ENCODE data around the gene MAPRE3.

MAPRE3 gene

DNA sequence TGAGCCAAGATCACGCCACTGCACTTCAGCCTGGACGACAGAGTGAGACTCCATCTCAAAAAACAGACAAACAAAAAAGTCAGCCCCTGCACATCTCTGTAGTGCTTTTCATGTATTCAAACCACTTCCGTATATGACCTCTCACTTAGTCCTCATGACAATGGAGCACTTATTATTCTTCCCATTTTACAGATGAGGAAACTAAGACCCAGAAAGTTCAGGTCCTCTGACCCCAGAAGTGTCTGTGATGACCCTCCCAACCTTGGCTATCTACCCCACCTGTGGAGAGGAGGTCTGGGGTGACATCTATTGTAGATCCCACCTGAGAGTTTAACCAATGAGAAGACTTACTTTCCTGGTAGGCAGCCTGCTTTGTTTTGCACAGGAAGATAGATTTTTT, 21.6 kb upstream of the MAPRE3 start:
- no peaks in the 10 kb centered on the region for H3K9me3 ChIP-seq (ENCODE audit: control insufficient read depth in 2 of 2, low read length in 2 of 2)
- H3K27ac ChIP-seq (ENCODE audit: low read depth in 2 of 2, low read length in 2 of 2): no peak overlapping the region
- no peak overlapping the region for H3K4me3 ChIP-seq (ENCODE audit: low read length in 2 of 2)
- no peaks in the 10 kb centered on the region for H3K36me3 ChIP-seq (ENCODE audit: control insufficient read depth in 2 of 2, insufficient read depth in 2 of 2, low read length in 2 of 2)
- H3K27me3 ChIP-seq (ENCODE audit: control insufficient read depth in 2 of 2, insufficient read depth in 2 of 2, low read length in 2 of 2): peaks cover 0 to 4% of the 10 kb centered on the region in 2 donors
- H3K9ac ChIP-seq (ENCODE audit: low read depth in 1 of 2, low read length in 2 of 2): no peak overlapping the region
- no peaks in the 10 kb centered on the region for H3K4me1 ChIP-seq (ENCODE audit: control insufficient read depth in 2 of 2, insufficient read depth in 2 of 2, low read length in 2 of 2)

DNA sequence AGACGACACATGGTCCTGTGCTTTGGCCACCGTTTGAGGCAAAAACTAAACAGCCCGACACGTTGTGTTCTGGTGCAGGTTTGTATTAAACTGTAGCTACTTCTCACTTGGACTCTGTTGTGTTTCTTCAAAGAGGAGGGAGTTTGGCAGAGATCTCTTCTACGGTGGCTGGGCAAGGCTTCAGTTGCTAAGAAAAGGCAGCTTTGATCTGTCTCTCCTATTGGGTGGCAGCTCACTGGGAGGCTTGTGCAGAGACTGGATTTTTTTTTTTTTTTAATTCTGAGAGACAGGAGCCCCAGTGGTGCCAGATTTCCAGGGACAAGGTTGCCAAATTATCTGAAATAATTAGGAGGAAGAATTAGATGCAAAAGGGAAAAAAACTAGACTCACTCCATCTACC, 20.2 kb upstream of the MAPRE3 start:
- peaks cover 6 to 8% of the 10 kb centered on the region in 2 donors for H3K27me3 ChIP-seq (ENCODE audit: control insufficient read depth in 2 of 2, insufficient read depth in 2 of 2, low read length in 2 of 2)

DNA sequence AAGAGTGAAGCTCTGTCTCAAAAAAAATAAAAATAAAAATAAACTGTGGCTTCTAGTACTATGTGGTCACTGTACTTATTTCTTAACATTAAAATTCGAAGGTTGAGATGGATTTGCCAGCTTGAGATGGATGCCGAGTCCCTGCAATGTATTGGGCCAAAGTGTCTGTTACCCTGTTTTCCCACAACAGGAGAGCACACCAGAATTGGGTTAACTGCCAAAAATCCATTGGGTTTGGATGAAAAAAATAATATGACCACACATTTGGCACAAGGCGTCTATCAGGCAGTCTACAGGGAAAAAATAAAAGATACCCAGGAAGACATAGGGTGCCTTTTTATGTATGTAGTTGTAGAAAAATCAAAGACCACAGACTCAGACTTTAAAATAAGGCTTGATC, 19.2 kb upstream of the MAPRE3 start:
- Histone ChIP-seq H3K4me3 (ENCODE audit: low read length in 2 of 2) (no peak overlapping the region), H3K27me3 (ENCODE audit: control insufficient read depth in 2 of 2, insufficient read depth in 2 of 2, low read length in 2 of 2) (peaks cover 6 to 8% of the 10 kb centered on the region in 2 donors)

More for the DNA sequence above, 20.2 kb upstream of the MAPRE3 start:
- Histone ChIP-seq H3K9ac (ENCODE audit: low read depth in 1 of 2, low read length in 2 of 2) (no peak overlapping the region), H3K27ac (ENCODE audit: low read depth in 2 of 2, low read length in 2 of 2) (no peak overlapping the region), H3K4me1 (ENCODE audit: control insufficient read depth in 2 of 2, insufficient read depth in 2 of 2, low read length in 2 of 2) (no peaks in the 10 kb centered on the region), H3K9me3 (ENCODE audit: control insufficient read depth in 2 of 2, low read length in 2 of 2) (no peaks in the 10 kb centered on the region), H3K36me3 (ENCODE audit: control insufficient read depth in 2 of 2, insufficient read depth in 2 of 2, low read length in 2 of 2) (no peaks in the 10 kb centered on the region), H3K4me3 (ENCODE audit: low read length in 2 of 2) (no peak overlapping the region)

DNA sequence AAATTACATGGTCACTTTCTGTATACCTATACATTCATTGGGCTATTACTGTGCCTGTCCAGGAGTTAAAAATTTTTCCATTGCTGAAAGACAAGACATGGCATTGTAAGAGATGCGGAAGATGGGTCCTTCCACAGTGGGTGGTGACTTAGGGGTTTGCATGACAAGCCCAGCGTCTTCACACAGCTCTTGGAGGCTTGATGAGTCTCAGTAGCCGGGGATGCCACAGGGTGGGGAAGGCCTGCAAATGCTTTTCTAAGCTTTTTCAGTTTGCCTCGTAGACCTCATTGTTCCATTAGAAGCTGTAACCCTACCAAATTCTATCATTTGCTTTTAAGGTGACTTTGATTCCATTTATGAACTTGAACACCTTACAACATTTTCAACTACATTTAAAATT, 18.1 kb upstream of the MAPRE3 start:
- H3K27me3 ChIP-seq (ENCODE audit: control insufficient read depth in 2 of 2, insufficient read depth in 2 of 2, low read length in 2 of 2): peaks cover 8 to 10% of the 10 kb centered on the region in 2 donors
- no peaks in the 10 kb centered on the region for H3K4me1 ChIP-seq (ENCODE audit: control insufficient read depth in 2 of 2, insufficient read depth in 2 of 2, low read length in 2 of 2)
- H3K9ac ChIP-seq (ENCODE audit: low read depth in 1 of 2, low read length in 2 of 2): no peak overlapping the region
- H3K9me3 ChIP-seq (ENCODE audit: control insufficient read depth in 2 of 2, low read length in 2 of 2): no peaks in the 10 kb centered on the region
- no peak overlapping the region for H3K27ac ChIP-seq (ENCODE audit: low read depth in 2 of 2, low read length in 2 of 2)
- H3K4me3 ChIP-seq (ENCODE audit: low read length in 2 of 2): no peak overlapping the region
- no peaks in the 10 kb centered on the region for H3K36me3 ChIP-seq (ENCODE audit: control insufficient read depth in 2 of 2, insufficient read depth in 2 of 2, low read length in 2 of 2)

More for the DNA sequence above, 19.2 kb upstream of the MAPRE3 start:
- Histone ChIP-seq H3K9ac (ENCODE audit: low read depth in 1 of 2, low read length in 2 of 2) (no peak overlapping the region), H3K4me1 (ENCODE audit: control insufficient read depth in 2 of 2, insufficient read depth in 2 of 2, low read length in 2 of 2) (no peaks in the 10 kb centered on the region), H3K36me3 (ENCODE audit: control insufficient read depth in 2 of 2, insufficient read depth in 2 of 2, low read length in 2 of 2) (no peaks in the 10 kb centered on the region), H3K9me3 (ENCODE audit: control insufficient read depth in 2 of 2, low read length in 2 of 2) (no peaks in the 10 kb centered on the region), H3K27ac (ENCODE audit: low read depth in 2 of 2, low read length in 2 of 2) (no peak overlapping the region)

DNA sequence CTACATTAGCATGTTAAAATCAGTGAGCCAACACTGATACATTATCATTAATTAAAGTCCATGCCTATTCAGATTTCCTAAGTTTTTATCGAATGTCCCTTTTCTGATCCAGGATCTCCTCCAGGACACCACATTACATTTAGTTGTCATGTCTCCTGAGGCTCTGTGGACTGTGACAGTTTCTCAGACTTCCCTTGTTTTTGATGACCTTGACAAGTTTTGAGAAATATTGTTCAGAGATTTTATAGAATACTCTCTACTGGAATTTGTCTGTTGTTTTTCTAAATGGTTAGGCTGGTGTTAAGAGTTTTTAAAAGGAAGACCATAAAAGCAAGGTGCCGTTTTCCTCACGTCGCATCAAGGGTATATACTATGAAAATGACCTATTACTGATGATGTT, 16.3 kb upstream of the MAPRE3 start:
- Histone ChIP-seq H3K4me1 (ENCODE audit: control insufficient read depth in 2 of 2, insufficient read depth in 2 of 2, low read length in 2 of 2) (no peaks in the 10 kb centered on the region), H3K27me3 (ENCODE audit: control insufficient read depth in 2 of 2, insufficient read depth in 2 of 2, low read length in 2 of 2) (peaks cover 10 to 14% of the 10 kb centered on the region in 2 donors), H3K9me3 (ENCODE audit: control insufficient read depth in 2 of 2, low read length in 2 of 2) (no peaks in the 10 kb centered on the region), H3K27ac (ENCODE audit: low read depth in 2 of 2, low read length in 2 of 2) (no peak overlapping the region), H3K36me3 (ENCODE audit: control insufficient read depth in 2 of 2, insufficient read depth in 2 of 2, low read length in 2 of 2) (no peaks in the 10 kb centered on the region), H3K9ac (ENCODE audit: low read depth in 1 of 2, low read length in 2 of 2) (no peak overlapping the region), H3K4me3 (ENCODE audit: low read length in 2 of 2) (no peak overlapping the region)

DNA sequence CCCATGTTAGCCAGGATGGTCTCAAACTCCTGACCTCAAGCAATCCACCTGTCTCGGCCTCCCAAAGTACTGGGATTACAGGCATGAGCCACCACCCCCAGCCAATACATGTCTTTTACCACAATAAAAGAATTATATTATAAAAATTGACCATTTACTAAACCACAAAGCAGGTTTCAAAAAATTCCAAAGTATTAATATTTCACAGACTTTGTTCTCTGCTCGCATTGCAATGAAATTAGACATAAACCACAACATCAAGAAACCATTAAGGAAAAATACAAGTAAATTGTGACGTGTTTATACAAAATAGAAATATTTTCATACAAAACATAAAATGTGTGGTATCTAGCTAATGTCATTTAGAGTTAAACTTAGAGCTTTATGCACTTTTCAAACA, 13.4 kb upstream of the MAPRE3 start:
- H3K4me1 ChIP-seq (ENCODE audit: control insufficient read depth in 2 of 2, insufficient read depth in 2 of 2, low read length in 2 of 2): peaks cover 0 to 3% of the 10 kb centered on the region in 2 donors
- H3K36me3 ChIP-seq (ENCODE audit: control insufficient read depth in 2 of 2, insufficient read depth in 2 of 2, low read length in 2 of 2): no peaks in the 10 kb centered on the region
- no peak overlapping the region for H3K27ac ChIP-seq (ENCODE audit: low read depth in 2 of 2, low read length in 2 of 2)
- no peaks in the 10 kb centered on the region for H3K9me3 ChIP-seq (ENCODE audit: control insufficient read depth in 2 of 2, low read length in 2 of 2)
- no peak overlapping the region for H3K9ac ChIP-seq (ENCODE audit: low read depth in 1 of 2, low read length in 2 of 2)
- H3K4me3 ChIP-seq (ENCODE audit: low read length in 2 of 2): no peak overlapping the region
- H3K27me3 ChIP-seq (ENCODE audit: control insufficient read depth in 2 of 2, insufficient read depth in 2 of 2, low read length in 2 of 2): peaks cover 11 to 17% of the 10 kb centered on the region in 2 donors

DNA sequence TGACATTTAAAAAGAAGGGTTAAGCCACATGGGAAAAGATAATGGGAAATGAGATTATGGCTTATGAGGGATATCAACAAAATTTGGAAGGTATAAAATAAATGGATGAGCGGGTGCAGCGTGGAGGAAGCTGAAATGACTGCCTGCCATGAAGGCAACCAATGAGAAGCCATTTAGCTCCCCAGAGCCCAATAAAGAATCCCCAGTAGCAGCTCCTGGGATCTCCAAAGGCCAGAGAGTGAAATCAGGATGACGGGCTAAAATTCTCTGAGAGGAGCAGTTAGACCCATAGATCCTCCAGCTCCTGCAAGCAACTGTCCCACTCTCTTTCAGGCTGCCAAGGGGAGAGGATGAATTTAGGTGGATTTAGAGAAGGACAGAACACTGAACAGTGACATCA, 12.9 kb upstream of the MAPRE3 start:
- Histone ChIP-seq H3K9me3 (ENCODE audit: control insufficient read depth in 2 of 2, low read length in 2 of 2) (no peaks in the 10 kb centered on the region), H3K4me1 (ENCODE audit: control insufficient read depth in 2 of 2, insufficient read depth in 2 of 2, low read length in 2 of 2) (peaks cover 0 to 3% of the 10 kb centered on the region in 2 donors), H3K27me3 (ENCODE audit: control insufficient read depth in 2 of 2, insufficient read depth in 2 of 2, low read length in 2 of 2) (peaks cover 11 to 17% of the 10 kb centered on the region in 2 donors), H3K9ac (ENCODE audit: low read depth in 1 of 2, low read length in 2 of 2) (no peak overlapping the region), H3K36me3 (ENCODE audit: control insufficient read depth in 2 of 2, insufficient read depth in 2 of 2, low read length in 2 of 2) (no peaks in the 10 kb centered on the region), H3K27ac (ENCODE audit: low read depth in 2 of 2, low read length in 2 of 2) (no peak overlapping the region), H3K4me3 (ENCODE audit: low read length in 2 of 2) (no peak overlapping the region)

DNA sequence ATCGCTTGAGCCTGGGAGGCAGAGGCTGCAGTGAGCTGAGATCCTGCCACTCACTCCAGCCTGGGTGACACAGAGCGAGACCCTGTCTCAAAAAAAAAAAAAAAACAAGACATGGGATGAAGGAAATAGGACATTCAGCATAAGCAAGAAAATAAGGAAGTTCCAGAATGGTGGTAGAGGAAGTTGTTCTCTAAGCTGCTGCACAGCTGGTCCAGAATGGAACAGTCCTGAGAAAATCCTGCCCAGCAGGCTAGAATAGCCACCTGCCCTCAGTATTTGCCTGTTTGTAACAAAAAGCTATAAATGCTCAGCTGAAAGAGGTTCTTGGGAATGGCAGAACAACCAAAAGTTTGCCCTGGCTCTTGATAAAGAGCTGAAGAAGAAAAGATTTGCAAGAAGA, 11.1 kb upstream of the MAPRE3 start:
- Histone ChIP-seq H3K4me1 (ENCODE audit: control insufficient read depth in 2 of 2, insufficient read depth in 2 of 2, low read length in 2 of 2) (peaks cover 0 to 3% of the 10 kb centered on the region in 2 donors), H3K27me3 (ENCODE audit: control insufficient read depth in 2 of 2, insufficient read depth in 2 of 2, low read length in 2 of 2) (peaks cover 9 to 11% of the 10 kb centered on the region in 2 donors), H3K27ac (ENCODE audit: low read depth in 2 of 2, low read length in 2 of 2) (no peak overlapping the region), H3K4me3 (ENCODE audit: low read length in 2 of 2) (no peak overlapping the region), H3K36me3 (ENCODE audit: control insufficient read depth in 2 of 2, insufficient read depth in 2 of 2, low read length in 2 of 2) (no peaks in the 10 kb centered on the region), H3K9me3 (ENCODE audit: control insufficient read depth in 2 of 2, low read length in 2 of 2) (no peaks in the 10 kb centered on the region), H3K9ac (ENCODE audit: low read depth in 1 of 2, low read length in 2 of 2) (no peak overlapping the region)

DNA sequence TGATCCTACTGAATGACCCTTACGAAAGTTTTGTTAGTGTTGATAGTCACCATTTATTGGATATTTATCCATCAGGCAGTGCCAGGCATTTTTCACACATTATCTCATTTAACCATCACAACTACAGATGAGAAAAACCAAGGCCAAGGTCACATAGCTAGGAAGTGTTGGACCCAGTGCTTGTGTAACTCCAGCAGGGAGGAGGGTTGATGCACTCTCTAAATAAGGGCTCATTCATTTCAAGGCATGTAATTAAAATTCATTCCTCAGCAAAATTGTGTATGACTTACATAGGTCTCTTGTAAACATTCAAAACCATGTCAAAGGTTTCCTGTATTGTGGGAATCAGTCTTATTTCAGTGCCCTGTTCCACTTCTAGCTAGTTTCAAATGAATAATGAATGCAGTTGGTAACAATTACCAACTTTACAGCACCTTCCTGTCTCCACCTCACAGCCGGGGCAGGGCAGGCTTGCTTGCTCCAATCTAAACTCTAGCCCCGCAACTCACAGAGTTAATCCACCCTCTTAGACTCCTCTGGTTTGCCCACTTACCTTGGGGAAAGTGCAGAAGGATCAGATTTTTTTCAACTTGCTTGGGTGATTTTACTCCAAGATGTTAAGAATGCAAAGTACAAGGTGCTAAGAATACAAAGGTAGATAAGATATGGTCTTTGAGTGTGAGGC, 5.8 kb upstream of the MAPRE3 start:
- H3K4me3 ChIP-seq (ENCODE audit: low read length in 2 of 2): no peak overlapping the region
- H3K9me3 ChIP-seq (ENCODE audit: control insufficient read depth in 2 of 2, low read length in 2 of 2): no peaks in the 10 kb centered on the region
- H3K9ac ChIP-seq (ENCODE audit: low read depth in 1 of 2, low read length in 2 of 2): no peak overlapping the region
- H3K27ac ChIP-seq (ENCODE audit: low read depth in 2 of 2, low read length in 2 of 2): peak overlapping the region; percentile 28 to 29
- no peaks in the 10 kb centered on the region for H3K36me3 ChIP-seq (ENCODE audit: control insufficient read depth in 2 of 2, insufficient read depth in 2 of 2, low read length in 2 of 2)
- H3K4me1 ChIP-seq (ENCODE audit: control insufficient read depth in 2 of 2, insufficient read depth in 2 of 2, low read length in 2 of 2): peaks cover 8 to 31% of the 10 kb centered on the region in 2 donors
- H3K27me3 ChIP-seq (ENCODE audit: control insufficient read depth in 2 of 2, insufficient read depth in 2 of 2, low read length in 2 of 2): peaks cover 2 to 4% of the 10 kb centered on the region in 2 donors

DNA sequence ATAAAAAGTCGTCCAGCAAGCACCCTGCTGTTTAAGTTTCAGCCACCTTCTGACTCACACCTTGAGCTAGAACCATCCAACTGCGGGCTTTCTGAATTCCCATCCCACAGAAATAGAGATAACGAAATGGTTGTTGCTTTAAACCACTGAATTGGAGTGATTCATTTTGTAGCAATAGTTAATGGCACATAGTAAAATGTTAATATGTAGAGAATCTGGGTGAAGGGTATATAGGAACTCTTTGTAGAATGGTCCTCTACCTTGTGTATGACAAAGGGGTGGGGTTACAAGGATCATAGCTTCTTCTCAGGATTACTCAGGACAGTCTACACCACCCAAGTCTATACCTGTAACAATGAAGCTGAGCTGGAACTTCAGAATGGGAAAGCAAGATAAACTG, 2.4 kb upstream of the MAPRE3 start:
- Histone ChIP-seq H3K27ac (ENCODE audit: low read depth in 2 of 2, low read length in 2 of 2) (no peak overlapping the region), H3K4me3 (ENCODE audit: low read length in 2 of 2) (no peak overlapping the region), H3K4me1 (ENCODE audit: control insufficient read depth in 2 of 2, insufficient read depth in 2 of 2, low read length in 2 of 2) (peaks cover 16 to 43% of the 10 kb centered on the region in 2 donors), H3K9me3 (ENCODE audit: control insufficient read depth in 2 of 2, low read length in 2 of 2) (no peaks in the 10 kb centered on the region), H3K9ac (ENCODE audit: low read depth in 1 of 2, low read length in 2 of 2) (no peak overlapping the region), H3K27me3 (ENCODE audit: control insufficient read depth in 2 of 2, insufficient read depth in 2 of 2, low read length in 2 of 2) (no peaks in the 10 kb centered on the region), H3K36me3 (ENCODE audit: control insufficient read depth in 2 of 2, insufficient read depth in 2 of 2, low read length in 2 of 2) (no peaks in the 10 kb centered on the region)
